GM21717 (cell line): ENCODE data around the gene AMER1.
"Not testable (repeated sequence)": the region's sequence is repeated elsewhere in the genome, so short reads cannot be mapped to it uniquely, and the experiment has no call there.

Source experiments
- ATAC-seq: cut with Tn5 transposase; IDR thresholded peaks from one replicate; pipeline ENCODE4 v1.9.1; 2021; ENCODE audit warnings: mild to moderate bottlenecking, moderate library complexity; ENCODE audit not compliant: unreplicated experiment

The AMER1 gene

GRCh38 chrX:64205441-64205734 lies at the start of gene AMER1:
Gene AMER1 (minus strand): TSS chrX:64205708. CDS start chrX:64193286, 12,422 bp downstream.
- ATAC-seq = peak; percentile 43

GRCh38 chrX:64230123-64230970 lies 24.8 kb upstream of the AMER1 start, which contains the start of gene ASB12:
Gene ASB12 (minus strand): TSS chrX:64230607. CDS start chrX:64225650, 4,957 bp downstream.
- no peak for ATAC-seq

GRCh38 chrX:64229154-64229553 lies 23.6 kb upstream of the AMER1 start:
- ATAC-seq = no peak

- no peak for ATAC-seq
Measured at GRCh38 chrX:64218023-64218422, 12.5 kb upstream of the AMER1 start.

- ATAC-seq = not testable (repeated sequence)
Measured at GRCh38 chrX:64213989-64214388, 8.5 kb upstream of the AMER1 start.

- ATAC-seq = no peak
Measured at GRCh38 chrX:64206556-64207162, 1.2 kb upstream of the AMER1 start.

GRCh38 chrX:64205735-64206501 lies 410 bp upstream of the AMER1 start:
- peak; percentile 85 for ATAC-seq

- peak; percentile 7 for ATAC-seq
Measured at GRCh38 chrX:64204701-64205440, 637 bp downstream of the AMER1 start.

- ATAC-seq = no peak
Measured at GRCh38 chrX:64204252-64204651, 1.3 kb downstream of the AMER1 start.

- ATAC-seq = no peak
Measured at GRCh38 chrX:64202808-64203325, 2.6 kb downstream of the AMER1 start.

- ATAC-seq = no peak
Measured at GRCh38 chrX:64198036-64198435, 7.5 kb downstream of the AMER1 start.

GRCh38 chrX:64196606-64197005 lies 8.9 kb downstream of the AMER1 start:
- no peak for ATAC-seq

- no peak for ATAC-seq
Measured at GRCh38 chrX:64195862-64196261, 9.6 kb downstream of the AMER1 start.

- ATAC-seq = no peak
Measured at GRCh38 chrX:64192673-64193072, 12.8 kb downstream of the AMER1 start.

GRCh38 chrX:64192040-64192439 lies 13.5 kb downstream of the AMER1 start:
- no peak for ATAC-seq

GRCh38 chrX:64191281-64192010 lies 14.1 kb downstream of the AMER1 start:
- no peak for ATAC-seq

GRCh38 chrX:64190136-64190740 lies 15.3 kb downstream of the AMER1 start:
- ATAC-seq = no peak

- ATAC-seq = no peak
Measured at GRCh38 chrX:64188901-64189300, 16.6 kb downstream of the AMER1 start.

GRCh38 chrX:64187762-64188150 lies 17.8 kb downstream of the AMER1 start:
- ATAC-seq = no peak
